ENCODE data around the gene ZBTB3. TPM values are rescaled to one million over a fixed set of nuclear protein-coding genes. Genes with fewer than 3 reads are reported as not detected.

Gene ZBTB3
- total and polyA plus RNA-seq, 2 of the 13 experiments (the other 11 are each of a cell fraction or from before 2014, with no cell fraction given) = 3.4 to 5.2 TPM

- TF ChIP-seq SOX6 (IDR thresholded peaks at IDR 0.05) (no peak), SOX6 (CRISPR knock-in tag; IDR thresholded peaks at IDR 0.05) (peak; percentile 39), BCL3 (CRISPR knock-in tag; IDR thresholded peaks at IDR 0.05) (peak; percentile 75), ZC3H13 (CRISPR knock-in tag; IDR thresholded peaks at IDR 0.05) (peak; percentile 97), HOMEZ (CRISPR knock-in tag; IDR thresholded peaks at IDR 0.05; ENCODE audit: low read depth) (no peak), CSRNP1 (CRISPR knock-in tag; IDR thresholded peaks at IDR 0.05) (no peak), PAX8 (CRISPR knock-in tag; IDR thresholded peaks at IDR 0.05; ENCODE audit: borderline replicate concordance) (no peak), RFX3 (CRISPR knock-in tag; IDR thresholded peaks at IDR 0.05) (peak; percentile 87), ZFP37 (CRISPR knock-in tag; IDR thresholded peaks at IDR 0.05; ENCODE audit: borderline replicate concordance) (no peak), ZIK1 (CRISPR knock-in tag; IDR thresholded peaks at IDR 0.05; ENCODE audit: borderline replicate concordance, low read depth) (no peak), ZSCAN29 (CRISPR knock-in tag; conservative IDR thresholded peaks at IDR 0.05) (no peak), KLF15 (CRISPR knock-in tag; IDR thresholded peaks at IDR 0.05; ENCODE audit: borderline replicate concordance) (no peak), NPAS2 (CRISPR knock-in tag; IDR thresholded peaks at IDR 0.05; ENCODE audit: borderline replicate concordance) (no peak), ZNF207 (IDR thresholded peaks at IDR 0.05; ENCODE audit: borderline replicate concordance) (no peak), CREBL2 (CRISPR knock-in tag; IDR thresholded peaks at IDR 0.05; ENCODE audit: borderline replicate concordance) (0 out of 2 replicates have a peak, but pooled peaks have one; percentile 48), ATF3 (CRISPR knock-in tag; IDR thresholded peaks at IDR 0.05) (no peak)
- TF ChIP-seq, protein P1, sequence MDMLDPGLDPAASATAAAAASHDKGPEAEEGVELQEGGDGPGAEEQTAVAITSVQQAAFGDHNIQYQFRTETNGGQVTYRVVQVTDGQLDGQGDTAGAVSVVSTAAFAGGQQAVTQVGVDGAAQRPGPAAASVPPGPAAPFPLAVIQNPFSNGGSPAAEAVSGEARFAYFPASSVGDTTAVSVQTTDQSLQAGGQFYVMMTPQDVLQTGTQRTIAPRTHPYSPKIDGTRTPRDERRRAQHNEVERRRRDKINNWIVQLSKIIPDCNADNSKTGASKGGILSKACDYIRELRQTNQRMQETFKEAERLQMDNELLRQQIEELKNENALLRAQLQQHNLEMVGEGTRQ (IDR thresholded peaks at IDR 0.05; ENCODE audit: low read depth, low read length) = no peak
- TF ChIP-seq, protein P1 (CRISPR knock-in tag; IDR thresholded peaks at IDR 0.05; ENCODE audit: borderline replicate concordance) = no peak
- TF ChIP-seq, protein P2, sequence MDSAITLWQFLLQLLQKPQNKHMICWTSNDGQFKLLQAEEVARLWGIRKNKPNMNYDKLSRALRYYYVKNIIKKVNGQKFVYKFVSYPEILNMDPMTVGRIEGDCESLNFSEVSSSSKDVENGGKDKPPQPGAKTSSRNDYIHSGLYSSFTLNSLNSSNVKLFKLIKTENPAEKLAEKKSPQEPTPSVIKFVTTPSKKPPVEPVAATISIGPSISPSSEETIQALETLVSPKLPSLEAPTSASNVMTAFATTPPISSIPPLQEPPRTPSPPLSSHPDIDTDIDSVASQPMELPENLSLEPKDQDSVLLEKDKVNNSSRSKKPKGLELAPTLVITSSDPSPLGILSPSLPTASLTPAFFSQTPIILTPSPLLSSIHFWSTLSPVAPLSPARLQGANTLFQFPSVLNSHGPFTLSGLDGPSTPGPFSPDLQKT (CRISPR knock-in tag; IDR thresholded peaks at IDR 0.05; ENCODE audit: borderline replicate concordance) = no peak
Measured at GRCh38 chr11:62705880-62706849, 47.8 kb downstream of the ZBTB3 start (continued).
